Skin epidermis (tissue), 12 donors: Measurements from ENCODE around the gene GRIK4.

Experiments used
- H3K27ac ChIP-seq, 21 experiments: fragments of 200-600 bp; sonication (generic) in 11 of 21; one replicate each; pipeline ENCODE4 v1.5.0; 2020; ENCODE audit warnings: mild to moderate bottlenecking in 3 of 21, inconsistent platforms in 2 of 21, moderate library complexity in 2 of 21
- H3K4me3 ChIP-seq, 7 experiments: fragments of 200-600 bp; sonication (generic) in 2 of 7; one replicate each; pipeline ENCODE4 v1.5.0; 2020; ENCODE audit warnings: inconsistent platforms in 2 of 7, mild to moderate bottlenecking in 2 of 7, moderate library complexity in 1 of 7

GRIK4 gene

GRCh38 chr11:120837696-120838095, 326.1 kb downstream of the GRIK4 start:
- no peak overlapping the region for H3K4me3 ChIP-seq
- H3K27ac ChIP-seq: no peak overlapping the region

GRCh38 chr11:120839201-120839600, 327.7 kb downstream of the GRIK4 start:
- Histone ChIP-seq H3K4me3 (no peak overlapping the region), H3K27ac (no peak overlapping the region)

- Histone ChIP-seq H3K4me3 (no peak overlapping the region), H3K27ac (no peak overlapping the region)
Observed at GRCh38 chr11:120839846-120840402, 328.4 kb downstream of the GRIK4 start.

GRCh38 chr11:120840661-120841060, 329.1 kb downstream of the GRIK4 start:
- H3K4me3 ChIP-seq: no peak overlapping the region
- H3K27ac ChIP-seq: no peak overlapping the region

- Histone ChIP-seq H3K4me3 (no peak overlapping the region), H3K27ac (no peak overlapping the region)
Observed at GRCh38 chr11:120841074-120841473, 329.5 kb downstream of the GRIK4 start.

- H3K27ac ChIP-seq: no peak overlapping the region
- no peak overlapping the region for H3K4me3 ChIP-seq
Observed at GRCh38 chr11:120842195-120842594, 330.6 kb downstream of the GRIK4 start.

GRCh38 chr11:120853435-120853834, 341.9 kb downstream of the GRIK4 start:
- Histone ChIP-seq H3K4me3 (no peak overlapping the region), H3K27ac (no peak overlapping the region)

- no peak overlapping the region for H3K4me3 ChIP-seq
- no peak overlapping the region for H3K27ac ChIP-seq
Observed at GRCh38 chr11:120854988-120855387, 343.4 kb downstream of the GRIK4 start.

- Histone ChIP-seq H3K4me3 (no peak overlapping the region), H3K27ac (no peak overlapping the region)
Observed at GRCh38 chr11:120857508-120857907, 346.0 kb downstream of the GRIK4 start.

- Histone ChIP-seq H3K4me3 (no peak overlapping the region), H3K27ac (no peak overlapping the region)
Observed at GRCh38 chr11:120858740-120859139, 347.2 kb downstream of the GRIK4 start.

- no peak overlapping the region for H3K4me3 ChIP-seq
Observed at GRCh38 chr11:120859552-120860295, 348.2 kb downstream of the GRIK4 start.

GRCh38 chr11:120863359-120863758, 351.8 kb downstream of the GRIK4 start:
- no peak overlapping the region for H3K27ac ChIP-seq
- H3K4me3 ChIP-seq: no peak overlapping the region

More at GRCh38 chr11:120859552-120860295, 348.2 kb downstream of the GRIK4 start:
- no peak overlapping the region for H3K27ac ChIP-seq

GRCh38 chr11:120867024-120867423, 355.5 kb downstream of the GRIK4 start:
- Histone ChIP-seq H3K4me3 (no peak overlapping the region), H3K27ac (no peak overlapping the region)

- no peak overlapping the region for H3K27ac ChIP-seq
- H3K4me3 ChIP-seq: no peak overlapping the region
Observed at GRCh38 chr11:120867531-120867930, 356.0 kb downstream of the GRIK4 start.

- H3K27ac ChIP-seq: no peak overlapping the region
- no peak overlapping the region for H3K4me3 ChIP-seq
Observed at GRCh38 chr11:120867988-120868387, 356.4 kb downstream of the GRIK4 start.

GRCh38 chr11:120869097-120869496, 357.5 kb downstream of the GRIK4 start:
- Histone ChIP-seq H3K27ac (no peak overlapping the region), H3K4me3 (no peak overlapping the region)

- no peak overlapping the region for H3K27ac ChIP-seq
- no peak overlapping the region for H3K4me3 ChIP-seq
Observed at GRCh38 chr11:120869516-120870011, 358.0 kb downstream of the GRIK4 start.

GRCh38 chr11:120871194-120871593, 359.6 kb downstream of the GRIK4 start:
- Histone ChIP-seq H3K4me3 (no peak overlapping the region), H3K27ac (no peak overlapping the region)

- no peak overlapping the region for H3K27ac ChIP-seq
- no peak overlapping the region for H3K4me3 ChIP-seq
Observed at GRCh38 chr11:120871924-120872323, 360.4 kb downstream of the GRIK4 start.

- Histone ChIP-seq H3K4me3 (no peak overlapping the region), H3K27ac (no peak overlapping the region)
Observed at GRCh38 chr11:120873966-120874735, 362.6 kb downstream of the GRIK4 start.

- Histone ChIP-seq H3K27ac (no peak overlapping the region), H3K4me3 (no peak overlapping the region)
Observed at GRCh38 chr11:120875986-120876385, 364.4 kb downstream of the GRIK4 start.
